Stimulated activated CD4-positive, alpha-beta T cell treated with anti-CD3 and anti-CD28 coated beads, Interleukin-1b, Interleukin-23, amount 100 ng/mL, for 1 hour (primary cell): ENCODE measurements around the gene C4B.

ENCODE experiments used
- DNase-seq, 2 donors: peaks; one replicate each; pipeline ENCODE4 v3.0.0-alpha.2; 2020; ENCODE audit warnings: low read depth in 2 of 2

C4B gene

GRCh38 chr6:32081168-32081990 is 66.8 kb downstream of the C4B start:
- DNase-seq, result no peak

GRCh38 chr6:32082478-32082877 is 67.9 kb downstream of the C4B start:
- DNase-seq, result no peak

GRCh38 chr6:32082935-32083334 is 68.3 kb downstream of the C4B start:
- DNase-seq, result no peak

- no peak for DNase-seq
Measured at GRCh38 chr6:32083812-32084768, 69.5 kb downstream of the C4B start.

GRCh38 chr6:32084780-32085179 is 70.2 kb downstream of the C4B start:
- DNase-seq, result no peak
